ENCODE measurements around the gene ARL6IP4.

The ARL6IP4 gene

DNA sequence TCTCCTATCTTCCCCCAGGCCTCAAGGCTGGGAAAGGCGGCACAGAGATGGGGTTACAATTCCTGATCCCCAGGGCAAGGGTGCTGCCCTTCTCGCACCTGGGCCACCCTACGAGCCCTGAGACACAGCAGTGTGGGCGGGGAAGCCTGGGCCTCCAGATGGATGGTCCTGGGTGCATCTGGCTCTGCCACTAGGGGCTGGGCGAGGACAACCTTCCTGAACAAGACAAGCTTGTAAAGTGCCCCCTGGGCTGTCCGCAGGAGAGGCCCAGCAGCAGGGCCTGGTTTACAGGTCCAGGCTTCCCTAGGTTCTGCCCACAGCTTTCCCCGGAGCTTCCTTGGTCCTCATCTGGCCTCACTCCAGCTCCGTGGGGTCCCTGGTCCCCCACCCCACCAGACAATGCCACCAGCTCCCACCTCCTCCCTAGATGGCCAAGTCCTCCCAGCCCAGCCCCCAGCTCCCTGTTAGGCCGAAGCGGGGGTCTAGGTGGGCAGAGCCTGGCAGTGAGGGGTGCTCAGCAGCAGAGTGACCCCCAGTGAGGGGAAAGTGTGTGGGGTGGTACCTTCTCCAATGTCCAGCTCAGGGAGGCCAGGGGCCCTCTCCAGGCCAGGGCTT, 8.9 kb downstream of the ARL6IP4 start:
- TF ChIP-seq, protein P1, sequence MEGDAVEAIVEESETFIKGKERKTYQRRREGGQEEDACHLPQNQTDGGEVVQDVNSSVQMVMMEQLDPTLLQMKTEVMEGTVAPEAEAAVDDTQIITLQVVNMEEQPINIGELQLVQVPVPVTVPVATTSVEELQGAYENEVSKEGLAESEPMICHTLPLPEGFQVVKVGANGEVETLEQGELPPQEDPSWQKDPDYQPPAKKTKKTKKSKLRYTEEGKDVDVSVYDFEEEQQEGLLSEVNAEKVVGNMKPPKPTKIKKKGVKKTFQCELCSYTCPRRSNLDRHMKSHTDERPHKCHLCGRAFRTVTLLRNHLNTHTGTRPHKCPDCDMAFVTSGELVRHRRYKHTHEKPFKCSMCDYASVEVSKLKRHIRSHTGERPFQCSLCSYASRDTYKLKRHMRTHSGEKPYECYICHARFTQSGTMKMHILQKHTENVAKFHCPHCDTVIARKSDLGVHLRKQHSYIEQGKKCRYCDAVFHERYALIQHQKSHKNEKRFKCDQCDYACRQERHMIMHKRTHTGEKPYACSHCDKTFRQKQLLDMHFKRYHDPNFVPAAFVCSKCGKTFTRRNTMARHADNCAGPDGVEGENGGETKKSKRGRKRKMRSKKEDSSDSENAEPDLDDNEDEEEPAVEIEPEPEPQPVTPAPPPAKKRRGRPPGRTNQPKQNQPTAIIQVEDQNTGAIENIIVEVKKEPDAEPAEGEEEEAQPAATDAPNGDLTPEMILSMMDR (IDR thresholded peaks at IDR 0.05) = no peak
- Histone ChIP-seq H3K4me1 (peaks cover 13% of the 10 kb centered on the region), H3K36me3 (ENCODE audit: control insufficient read depth, insufficient read depth, low read length) (no peaks in the 10 kb centered on the region), H3K27ac (no peak overlapping the region), H3K4me2 (ENCODE audit: low read length) (no peak overlapping the region), H3K9ac (no peak overlapping the region), H2AFZ (no peak overlapping the region), H3K9me3 (ENCODE audit: control insufficient read depth, low read length) (no peaks in the 10 kb centered on the region), H3K27me3 (ENCODE audit: control insufficient read depth, insufficient read depth, low read length) (no peaks in the 10 kb centered on the region), H3K4me3 (ENCODE audit: low read depth, low read length) (no peak overlapping the region), H3K79me2 (no peaks in the 10 kb centered on the region)

DNA sequence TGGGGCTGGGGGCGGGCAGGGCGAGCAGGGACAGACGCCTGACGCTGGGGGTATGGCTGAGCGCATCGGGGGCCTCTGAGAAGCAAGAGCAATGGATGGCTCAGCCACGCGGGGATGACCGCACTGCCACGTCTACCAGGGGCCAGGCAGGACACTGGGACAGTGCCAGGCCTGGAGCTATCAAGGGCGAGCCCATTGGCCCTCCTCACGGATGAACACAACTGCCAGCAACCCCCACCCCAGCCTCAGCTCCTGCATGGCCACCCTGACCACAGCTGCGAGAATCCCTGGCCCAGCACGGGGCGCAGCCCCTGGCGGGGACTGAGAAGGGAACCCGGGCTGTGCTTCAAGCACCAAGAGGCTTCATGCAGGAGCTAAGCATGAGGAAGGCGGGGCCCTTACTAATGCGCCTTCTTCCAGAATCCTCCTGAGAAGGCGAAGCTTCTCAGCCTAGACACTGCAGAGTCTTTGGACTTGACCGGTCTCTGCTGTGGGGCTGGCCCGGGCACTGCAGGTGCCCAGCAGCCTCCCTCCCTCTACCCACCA, 9.5 kb downstream of the ARL6IP4 start:
- TF ChIP-seq, protein P1 (IDR thresholded peaks at IDR 0.05) = no peak
- Histone ChIP-seq H3K9ac (no peak overlapping the region), H3K4me3 (ENCODE audit: low read depth, low read length) (no peak overlapping the region), H3K9me3 (ENCODE audit: control insufficient read depth, low read length) (no peaks in the 10 kb centered on the region), H3K27ac (no peak overlapping the region), H3K27me3 (ENCODE audit: control insufficient read depth, insufficient read depth, low read length) (no peaks in the 10 kb centered on the region), H3K79me2 (no peaks in the 10 kb centered on the region), H3K4me1 (peaks cover 6% of the 10 kb centered on the region), H2AFZ (no peak overlapping the region), H3K36me3 (ENCODE audit: control insufficient read depth, insufficient read depth, low read length) (no peaks in the 10 kb centered on the region), H3K4me2 (ENCODE audit: low read length) (no peak overlapping the region)

DNA sequence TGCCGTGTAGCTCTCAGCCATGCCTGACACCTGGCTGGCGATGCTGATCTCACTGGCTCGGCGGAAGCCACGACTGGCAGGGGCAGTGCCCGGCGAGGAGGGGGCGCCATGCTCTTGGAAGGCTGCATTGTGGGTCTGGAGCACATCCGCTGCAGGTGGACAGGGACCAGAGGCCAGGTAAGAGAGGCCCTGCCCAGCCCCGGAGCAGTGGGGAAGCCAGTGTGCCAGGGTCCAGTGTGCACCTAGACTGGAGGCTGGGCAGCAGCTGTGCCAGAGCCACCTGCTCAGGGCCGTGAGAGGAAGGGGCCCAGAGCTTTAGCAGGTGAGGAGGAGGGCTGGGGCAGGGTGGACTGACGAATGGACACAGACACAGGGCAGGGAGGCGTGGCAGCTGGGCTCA, 10.1 kb downstream of the ARL6IP4 start:
- peaks cover under 1% of the 10 kb centered on the region for H3K4me1 ChIP-seq
- no peaks in the 10 kb centered on the region for H3K36me3 ChIP-seq (ENCODE audit: control insufficient read depth, insufficient read depth, low read length)
- no peaks in the 10 kb centered on the region for H3K79me2 ChIP-seq
- no peaks in the 10 kb centered on the region for H3K27me3 ChIP-seq (ENCODE audit: control insufficient read depth, insufficient read depth, low read length)
- TF ChIP-seq, protein P1 (IDR thresholded peaks at IDR 0.05) = no peak
- H3K9ac ChIP-seq = no peak overlapping the region
- no peak overlapping the region for H3K4me2 ChIP-seq (ENCODE audit: low read length)
- H3K27ac ChIP-seq = no peak overlapping the region
- no peaks in the 10 kb centered on the region for H3K9me3 ChIP-seq (ENCODE audit: control insufficient read depth, low read length)
- no peak overlapping the region for H2AFZ ChIP-seq
- no peak overlapping the region for H3K4me3 ChIP-seq (ENCODE audit: low read depth, low read length)

DNA sequence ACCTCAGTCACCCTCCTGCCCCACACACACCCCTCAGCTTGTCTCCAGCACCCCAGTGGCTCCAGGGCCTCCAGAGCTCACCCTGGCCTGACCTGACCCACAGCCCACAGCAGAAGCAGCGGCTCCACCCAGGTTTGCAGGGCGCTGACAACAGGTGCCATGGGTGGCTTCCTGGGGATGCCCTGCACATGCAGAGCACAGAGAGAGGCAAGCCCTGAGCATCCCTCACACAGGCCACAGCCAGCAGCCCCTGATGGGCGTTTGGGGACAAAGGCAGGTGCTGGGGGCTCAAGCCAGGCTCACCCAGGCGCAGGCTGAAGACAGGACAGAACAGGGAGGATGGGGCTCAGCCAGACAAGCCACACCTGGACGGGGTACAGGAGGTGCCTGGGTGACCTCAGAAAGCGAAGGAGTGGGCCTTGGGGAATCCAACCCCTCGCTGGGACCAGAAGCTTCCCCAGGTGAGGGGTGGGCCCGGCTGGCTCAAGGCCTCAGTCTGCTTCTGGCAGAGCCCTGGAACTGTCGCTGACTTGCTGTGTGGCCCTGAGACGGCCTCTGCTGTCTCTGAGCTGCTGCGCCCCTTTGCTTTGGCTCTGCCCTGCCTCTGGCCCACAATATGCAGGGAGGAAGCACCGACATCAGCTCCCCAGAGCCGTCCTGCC, 10.6 kb downstream of the ARL6IP4 start:
- H2AFZ ChIP-seq = no peak overlapping the region
- no peaks in the 10 kb centered on the region for H3K79me2 ChIP-seq
- H3K4me1 ChIP-seq = no peaks in the 10 kb centered on the region
- no peak overlapping the region for H3K4me2 ChIP-seq (ENCODE audit: low read length)
- no peak overlapping the region for H3K9ac ChIP-seq
- H3K27me3 ChIP-seq (ENCODE audit: control insufficient read depth, insufficient read depth, low read length) = no peaks in the 10 kb centered on the region
- H3K9me3 ChIP-seq (ENCODE audit: control insufficient read depth, low read length) = no peaks in the 10 kb centered on the region
- no peak overlapping the region for H3K27ac ChIP-seq
- TF ChIP-seq, protein P1 (IDR thresholded peaks at IDR 0.05) = no peak
- H3K4me3 ChIP-seq (ENCODE audit: low read depth, low read length) = no peak overlapping the region
- H3K36me3 ChIP-seq (ENCODE audit: control insufficient read depth, insufficient read depth, low read length) = no peaks in the 10 kb centered on the region

All from parathyroid adenoma (tissue), 2 donors.